ENCODE results near the gene PRKAG2. TPM values are rescaled to one million over a fixed set of nuclear protein-coding genes. Genes with fewer than 3 reads are reported as not detected.

PRKAG2 gene
- total and polyA plus RNA-seq, 12 donors = 3.8 to 17.3 (median 10.9) TPM

DNA sequence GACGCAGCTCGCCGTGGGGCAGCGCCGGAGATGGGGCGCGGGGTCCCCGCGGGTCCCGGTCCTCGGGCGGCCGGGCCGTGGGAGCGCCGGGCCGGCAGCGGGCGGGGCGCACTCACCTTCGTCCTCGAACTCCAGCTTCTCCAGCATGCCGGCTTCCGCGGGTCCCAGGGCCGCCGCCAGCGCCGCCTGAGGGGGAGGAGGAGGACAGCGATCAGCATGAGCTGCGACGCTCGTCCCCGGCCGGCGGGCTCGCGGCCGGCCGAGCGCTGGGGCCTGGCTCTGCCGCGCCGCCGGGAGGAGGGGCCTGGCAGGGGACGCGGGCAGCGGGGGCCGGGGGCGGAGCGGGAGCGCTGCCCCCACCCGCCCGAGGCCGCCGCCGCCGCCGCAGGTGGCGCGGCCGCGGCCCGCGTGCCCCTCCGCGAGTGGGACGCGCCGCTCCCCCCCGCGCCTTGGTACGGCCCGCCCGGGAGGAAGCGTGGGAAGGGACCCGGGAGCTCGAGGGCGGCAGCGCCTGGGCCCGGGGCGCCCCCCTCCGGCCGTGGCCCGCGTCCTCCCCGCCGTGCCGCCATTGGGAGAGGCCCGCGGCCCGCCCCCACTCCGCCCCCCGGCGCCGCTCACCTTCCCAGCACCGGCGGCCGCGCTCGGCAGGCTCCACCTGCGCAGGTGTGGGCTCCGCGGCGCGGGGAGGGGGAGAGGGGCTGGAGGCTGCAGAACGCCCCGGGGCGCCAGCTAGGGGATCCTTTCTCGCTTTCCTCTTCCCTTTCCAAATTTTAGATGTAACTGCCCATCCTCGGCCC, 244.8 kb downstream of the PRKAG2 start:
- TF ChIP-seq, protein P1, sequence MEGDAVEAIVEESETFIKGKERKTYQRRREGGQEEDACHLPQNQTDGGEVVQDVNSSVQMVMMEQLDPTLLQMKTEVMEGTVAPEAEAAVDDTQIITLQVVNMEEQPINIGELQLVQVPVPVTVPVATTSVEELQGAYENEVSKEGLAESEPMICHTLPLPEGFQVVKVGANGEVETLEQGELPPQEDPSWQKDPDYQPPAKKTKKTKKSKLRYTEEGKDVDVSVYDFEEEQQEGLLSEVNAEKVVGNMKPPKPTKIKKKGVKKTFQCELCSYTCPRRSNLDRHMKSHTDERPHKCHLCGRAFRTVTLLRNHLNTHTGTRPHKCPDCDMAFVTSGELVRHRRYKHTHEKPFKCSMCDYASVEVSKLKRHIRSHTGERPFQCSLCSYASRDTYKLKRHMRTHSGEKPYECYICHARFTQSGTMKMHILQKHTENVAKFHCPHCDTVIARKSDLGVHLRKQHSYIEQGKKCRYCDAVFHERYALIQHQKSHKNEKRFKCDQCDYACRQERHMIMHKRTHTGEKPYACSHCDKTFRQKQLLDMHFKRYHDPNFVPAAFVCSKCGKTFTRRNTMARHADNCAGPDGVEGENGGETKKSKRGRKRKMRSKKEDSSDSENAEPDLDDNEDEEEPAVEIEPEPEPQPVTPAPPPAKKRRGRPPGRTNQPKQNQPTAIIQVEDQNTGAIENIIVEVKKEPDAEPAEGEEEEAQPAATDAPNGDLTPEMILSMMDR (IDR thresholded peaks at IDR 0.05) = peak in 2 of 6 experiments; percentile 22 to 48
- TF ChIP-seq POLR2A (IDR thresholded peaks at IDR 0.05) = peak; percentile 22 to 62
- no peaks in the 10 kb centered on the region for H3K27me3 ChIP-seq
- intact Hi-C loops (cut with DNase I) = loop anchor here in 1 of 2 donors (10.0 kb wide), 1 partner anchor 113 kb away; no protein-coding TSS in a partner anchor
- H3K4me3 ChIP-seq = peak overlapping the region in 3 of 4 donors; percentile 22 to 84 (median 44)
- peak overlapping the region; percentile 17 to 96 (median 87) for H3K27ac ChIP-seq
- no peaks in the 10 kb centered on the region for H3K36me3 ChIP-seq (replicated peaks in 1 of 2)
- H3K9me3 ChIP-seq (replicated peaks in 1 of 3) = peaks cover 0 to 4% (median 0%) of the 10 kb centered on the region in 3 donors
- DNase-seq = peak; percentile 76 to 89 (median 82)
- WGBS, 4 donors = 1 to 5% (median 2%) methylated on average over 2 to 111 of the region's 111 CpGs
- peaks cover 0 to 9% of the 10 kb centered on the region in 2 donors for H3K4me1 ChIP-seq (replicated peaks in 1 of 2)

DNA sequence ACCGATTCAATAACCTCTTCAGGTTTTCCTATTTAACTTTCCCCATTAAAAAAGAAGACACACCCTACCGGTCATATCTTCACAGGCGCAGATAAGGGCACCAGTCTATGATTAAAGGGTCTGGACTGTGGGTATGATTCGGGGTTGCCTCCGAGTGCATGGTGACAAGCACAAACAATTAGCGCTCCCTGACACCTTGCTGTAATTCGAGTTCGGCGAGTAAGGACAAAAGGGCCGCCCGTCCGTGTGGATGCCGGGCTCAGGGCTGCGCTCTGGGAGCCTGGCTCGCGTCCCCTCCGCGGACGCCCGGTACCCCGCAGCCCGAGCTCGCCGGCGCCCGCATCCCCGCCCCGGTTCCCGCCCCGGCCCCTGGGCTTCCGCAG, 245.4 kb downstream of the PRKAG2 start:
- TF ChIP-seq, protein P1 (IDR thresholded peaks at IDR 0.05) = peak in 1 of 6 experiments; percentile 26
- TF ChIP-seq POLR2A (IDR thresholded peaks at IDR 0.05) = no peak
- Histone ChIP-seq H3K27me3 (no peaks in the 10 kb centered on the region), H3K27ac (peak overlapping the region in 4 of 5 donors; percentile 45 to 96 (median 88)), H3K4me1 (replicated peaks in 1 of 2) (peaks cover 0 to 9% of the 10 kb centered on the region in 2 donors), H3K4me3 (peak overlapping the region in 3 of 4 donors; percentile 22 to 84 (median 44)), H3K9me3 (replicated peaks in 1 of 3) (peaks cover 0 to 4% (median 0%) of the 10 kb centered on the region in 3 donors), H3K36me3 (replicated peaks in 1 of 2) (no peaks in the 10 kb centered on the region)
- intact Hi-C loops (cut with DNase I) = loop anchor here in 1 of 2 donors (10.0 kb wide), 1 partner anchor 113 kb away; no protein-coding TSS in a partner anchor
- peak in 4 of 7 donors; percentile 21 to 56 (median 28) for DNase-seq
- 0 to 2% (median 1%) methylated on average over 5 to 31 of the region's 31 CpGs for WGBS, 4 donors

DNA sequence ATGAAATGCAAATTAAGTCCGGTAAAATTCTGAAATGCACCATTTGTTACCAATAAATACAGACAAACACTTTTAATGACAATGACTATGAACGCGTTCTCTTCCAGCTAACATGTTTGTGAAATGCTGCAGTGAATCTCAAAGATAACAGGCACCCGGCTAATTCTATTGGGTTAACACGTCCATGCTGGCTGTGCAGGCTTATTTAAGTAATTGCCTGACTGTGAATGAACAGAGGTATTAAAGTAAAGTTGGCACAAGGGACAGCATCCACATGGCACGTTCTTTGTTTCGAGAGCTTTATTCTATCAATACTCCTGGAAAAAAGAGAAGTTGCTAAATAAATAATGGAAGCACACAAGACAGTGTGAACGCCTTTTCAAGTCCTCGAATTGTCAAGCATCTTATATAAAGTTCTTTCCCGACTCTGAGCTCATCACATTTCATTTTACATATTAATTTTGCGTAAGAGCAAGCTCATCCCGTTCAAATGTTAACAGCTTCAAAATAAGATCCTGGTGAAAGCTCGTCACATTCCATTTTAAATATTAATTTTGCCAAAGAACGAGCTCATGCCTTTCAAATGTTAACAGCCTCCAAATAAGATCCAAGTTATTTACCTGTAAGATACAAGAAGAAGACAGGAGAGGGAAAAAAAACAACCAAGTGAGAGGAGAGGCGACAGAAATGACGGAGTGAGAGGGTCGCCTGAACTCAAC, 245.9 kb downstream of the PRKAG2 start:
- no peaks in the 10 kb centered on the region for H3K27me3 ChIP-seq
- DNase-seq = peak in 1 of 7 donors; percentile 37
- no peaks in the 10 kb centered on the region for H3K36me3 ChIP-seq (replicated peaks in 1 of 2)
- peaks cover 0 to 4% (median 0%) of the 10 kb centered on the region in 3 donors for H3K9me3 ChIP-seq (replicated peaks in 1 of 3)
- H3K27ac ChIP-seq = peak overlapping the region in 2 of 5 donors; percentile 87 to 88
- intact Hi-C loops (cut with DNase I) = loop anchor here in 1 of 2 donors (10.0 kb wide), 1 partner anchor 114 kb away; no protein-coding TSS in a partner anchor
- TF ChIP-seq POLR2A (IDR thresholded peaks at IDR 0.05) = no peak
- TF ChIP-seq, protein P1 (IDR thresholded peaks at IDR 0.05) = no peak
- peak overlapping the region in 2 of 4 donors; percentile 44 to 84 for H3K4me3 ChIP-seq
- peaks cover 0 to 9% of the 10 kb centered on the region in 2 donors for H3K4me1 ChIP-seq (replicated peaks in 1 of 2)
- 23 to 33% (median 30%) methylated on average over 17 of the region's 17 CpGs for WGBS, 4 donors

DNA sequence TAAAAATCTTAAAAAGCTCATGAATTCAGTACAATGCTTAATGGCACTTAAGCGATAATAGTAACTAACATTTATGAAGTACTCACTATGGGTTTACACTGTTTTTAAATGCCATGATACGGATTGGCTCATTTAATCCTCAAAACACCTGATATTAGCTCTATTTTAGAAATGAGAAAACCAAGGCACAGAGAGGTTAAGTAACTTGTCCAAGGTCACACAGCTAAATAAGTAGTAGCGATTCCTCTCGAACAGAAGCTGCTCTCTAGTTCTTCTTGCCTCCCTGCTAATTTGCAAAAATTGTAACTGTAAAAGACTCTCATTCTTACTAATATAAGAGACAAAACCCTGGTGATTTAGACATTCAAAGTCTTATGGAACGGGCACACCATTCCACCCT, 246.6 kb downstream of the PRKAG2 start:
- no peak for DNase-seq
- no peak overlapping the region for H3K4me3 ChIP-seq
- H3K9me3 ChIP-seq (replicated peaks in 1 of 3) = peaks cover 0 to 4% (median 0%) of the 10 kb centered on the region in 3 donors
- intact Hi-C loops (cut with DNase I) = loop anchor here in 1 of 2 donors (10.0 kb wide), 1 partner anchor 114 kb away; no protein-coding TSS in a partner anchor
- peaks cover 0 to 9% of the 10 kb centered on the region in 2 donors for H3K4me1 ChIP-seq (replicated peaks in 1 of 2)
- H3K27ac ChIP-seq = no peak overlapping the region
- no peaks in the 10 kb centered on the region for H3K27me3 ChIP-seq
- H3K36me3 ChIP-seq (replicated peaks in 1 of 2) = no peaks in the 10 kb centered on the region
- TF ChIP-seq, protein P1 (IDR thresholded peaks at IDR 0.05) = no peak
- TF ChIP-seq POLR2A (IDR thresholded peaks at IDR 0.05) = no peak
- 86 to 93% (median 89%) methylated on average over 5 of the region's 5 CpGs for WGBS, 4 donors
